HL-60 (cell line): Measurements from ENCODE around the gene EYS.

Experiments used
- CTCF ChIP-seq: IDR thresholded peaks from one replicate; pipeline ENCODE4 v1.5.1; 2011; ENCODE audit warnings: low read length, control low read depth, inconsistent platforms; ENCODE audit not compliant: insufficient read depth
- GABPA ChIP-seq: IDR thresholded peaks from 2 replicates; pipeline ENCODE4 v1.6.1; 2012; ENCODE audit warnings: low read depth
- POLR2AphosphoS5 ChIP-seq: IDR thresholded peaks from 2 replicates; pipeline ENCODE4 v1.6.1; 2012; ENCODE audit warnings: low read depth
- REST ChIP-seq: IDR thresholded peaks from 2 replicates; pipeline ENCODE4 v1.6.1; 2012; ENCODE audit warnings: low read depth; ENCODE audit not compliant: insufficient replicate concordance

DNA sequence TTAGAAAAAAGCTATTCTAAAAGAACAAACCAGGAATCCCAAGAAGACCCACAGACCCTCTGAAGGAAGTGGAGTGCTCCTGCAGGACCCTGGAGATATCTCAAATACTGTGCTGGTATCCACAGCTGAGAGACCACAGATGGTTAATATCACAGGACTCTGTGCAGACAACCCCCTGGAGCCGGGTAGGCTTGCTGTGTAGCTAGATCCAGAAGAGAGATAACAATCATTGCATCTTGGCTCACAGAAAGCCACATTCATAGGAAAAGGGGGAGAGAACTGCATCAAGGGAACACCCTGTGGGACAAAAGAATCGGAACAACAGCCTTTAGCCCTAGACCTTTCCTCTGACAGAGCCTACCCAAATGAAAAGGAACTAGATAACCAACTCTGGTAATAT lies 1381.9 kb downstream of the EYS start:
- TF ChIP-seq CTCF = no peak
- TF ChIP-seq REST = no peak
- no peak for TF ChIP-seq POLR2AphosphoS5
- TF ChIP-seq GABPA = no peak
